Measurements from ENCODE around the gene ZNF324.

- TF ChIP-seq EZH2phosphoT487 (IDR thresholded peaks at IDR 0.05; ENCODE audit: borderline replicate concordance, low read depth) = no peak
- no peak for TF ChIP-seq GABPA (IDR thresholded peaks at IDR 0.05; ENCODE audit: low read depth)
- TF ChIP-seq EP300 (IDR thresholded peaks at IDR 0.05; ENCODE audit: borderline replicate concordance in 1 of 2, low read depth in 1 of 2, low read length in 1 of 2) = no peak
- no peak for TF ChIP-seq CTCF (IDR thresholded peaks at IDR 0.05)
- TF ChIP-seq GATA2 (CRISPR knock-in tag; IDR thresholded peaks at IDR 0.05) = no peak
- no peak for TF ChIP-seq REST (IDR thresholded peaks at IDR 0.05; ENCODE audit: low read depth, low read length)
- no peak for TF ChIP-seq ZBTB33 (IDR thresholded peaks at IDR 0.05; ENCODE audit: borderline replicate concordance, low read depth)
- TF ChIP-seq MAX (IDR thresholded peaks at IDR 0.05; ENCODE audit: low read depth) = no peak
- TF ChIP-seq TCF12 (IDR thresholded peaks at IDR 0.05) = no peak
Measured at GRCh38 chr19:58428617-58429016, 38.3 kb upstream of the ZNF324 start.
